Neural progenitor cell (in vitro differentiated cells): ENCODE data around the gene ARL16.

Experiments
- CTCF ChIP-seq: fragments of 200-600 bp; sonication (generic); IDR thresholded peaks from 2 replicates; pipeline ENCODE4 v1.5.1; 2017; ENCODE audit warnings: antibody characterized with exemption, mild to moderate bottlenecking
- EZH2 ChIP-seq: fragments of 200-600 bp; sonication (generic); IDR thresholded peaks from 2 replicates; pipeline ENCODE4 v1.6.1; 2017; ENCODE audit warnings: antibody characterized with exemption, mild to moderate bottlenecking, moderate library complexity

GRCh38 chr17:81717766-81718089, 34.1 kb upstream of the ARL16 start:
- TF ChIP-seq CTCF (no peak), EZH2 (no peak)
